MM.1S (cell line): ENCODE results near the gene MEA1.

Source experiments
- CTCF ChIP-seq: fragments of 300-600 bp; sonication (generic); IDR thresholded peaks from 2 replicates; pipeline ENCODE4 v1.5.1; 2016; ENCODE audit warnings: antibody characterized with exemption, low read length, mixed read lengths
- EZH2 ChIP-seq: fragments of 300-600 bp; sonication (generic); optimal IDR thresholded peaks from 2 replicates; pipeline ENCODE3; 2017; ENCODE audit warnings: low read depth, mild to moderate bottlenecking, antibody characterized with exemption, low read length, mixed read lengths
- EZH2phosphoT487 ChIP-seq: fragments of 300-600 bp; sonication (generic); IDR thresholded peaks from 2 replicates; pipeline ENCODE4 v1.6.1; 2018; ENCODE audit warnings: antibody characterized with exemption, low read length

GRCh38 chr6:42984924-42985475 lies 28.7 kb downstream of the MEA1 start:
- TF ChIP-seq CTCF (no peak), EZH2phosphoT487 (no peak), EZH2 (no peak)
